Muscle layer of duodenum (tissue), 2 donors: ENCODE results near the gene ACADVL.

ENCODE experiments used
- H3K27ac ChIP-seq: one replicate; pipeline ENCODE4 v1.7.0; 2013; ENCODE audit warnings: mild to moderate bottlenecking, low read length
- H3K27me3 ChIP-seq: one replicate; pipeline ENCODE4 v1.7.0; 2013; ENCODE audit warnings: low read depth, mild to moderate bottlenecking, control low read depth, low read length
- H3K36me3 ChIP-seq, 2 donors: one replicate each; pipeline ENCODE4 v1.7.0; 2013; ENCODE audit warnings: low read length in 2 of 2, control low read depth in 1 of 2, mild to moderate bottlenecking in 1 of 2; ENCODE audit not compliant: insufficient read depth in 2 of 2, control insufficient read depth in 1 of 2
- H3K4me1 ChIP-seq, 2 donors: one replicate each; pipeline ENCODE4 v1.7.0; 2013; ENCODE audit warnings: low read length in 2 of 2, mild to moderate bottlenecking in 2 of 2, control low read depth in 1 of 2, moderate library complexity in 1 of 2; ENCODE audit not compliant: insufficient read depth in 2 of 2, control insufficient read depth in 1 of 2
- H3K4me3 ChIP-seq, 2 donors: one replicate each; pipeline ENCODE4 v1.7.0; 2013; ENCODE audit warnings: low read length in 2 of 2, low read depth in 1 of 2, mild to moderate bottlenecking in 1 of 2
- H3K9me3 ChIP-seq, 2 donors: one replicate each; pipeline ENCODE4 v1.7.0; 2013; ENCODE audit warnings: low read length in 2 of 2, control low read depth in 1 of 2, mild to moderate bottlenecking in 1 of 2; ENCODE audit not compliant: control insufficient read depth in 1 of 2
- donor health status: healthy.

The ACADVL gene

DNA sequence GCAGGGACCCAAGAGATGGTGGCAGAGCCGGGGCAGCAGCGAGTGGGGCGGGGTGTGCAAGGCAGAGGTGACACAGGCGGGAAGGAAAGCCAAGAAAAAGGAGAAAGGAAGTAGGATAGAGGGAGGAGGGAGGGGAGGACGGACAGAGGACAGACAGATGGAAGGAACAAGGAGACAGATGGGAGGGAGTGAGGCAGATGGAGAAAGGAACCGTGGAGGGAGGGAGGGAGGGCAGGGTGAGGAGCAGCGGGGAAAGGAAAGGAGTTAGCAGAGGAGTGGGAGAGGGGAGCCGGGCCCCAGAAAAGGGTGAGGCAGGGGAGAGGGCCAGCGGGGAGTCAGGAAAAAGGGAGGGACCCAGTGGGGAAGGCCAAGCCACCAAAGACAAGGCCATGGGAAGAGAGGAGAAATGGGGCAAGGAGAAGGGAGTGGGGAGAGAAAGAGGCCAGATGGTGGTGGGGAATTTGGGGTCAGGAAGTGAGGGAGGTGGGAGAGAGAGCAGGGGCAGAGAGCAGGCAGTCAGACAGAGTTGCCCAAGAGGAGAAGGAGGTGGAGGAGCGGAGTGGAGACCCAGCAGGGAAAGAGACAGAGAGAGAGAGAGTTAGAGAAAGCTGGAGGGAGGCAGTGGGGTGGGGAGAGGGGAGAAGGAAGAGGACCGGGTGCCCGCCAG lies 27.3 kb upstream of the ACADVL start:
- peaks cover 21 to 63% of the 10 kb centered on the region in 2 donors for H3K36me3 ChIP-seq
- no peaks in the 10 kb centered on the region for H3K9me3 ChIP-seq
- H3K4me1 ChIP-seq: no peaks in the 10 kb centered on the region
- H3K27ac ChIP-seq: no peak overlapping the region
- H3K4me3 ChIP-seq: no peak overlapping the region
- H3K27me3 ChIP-seq: no peaks in the 10 kb centered on the region

DNA sequence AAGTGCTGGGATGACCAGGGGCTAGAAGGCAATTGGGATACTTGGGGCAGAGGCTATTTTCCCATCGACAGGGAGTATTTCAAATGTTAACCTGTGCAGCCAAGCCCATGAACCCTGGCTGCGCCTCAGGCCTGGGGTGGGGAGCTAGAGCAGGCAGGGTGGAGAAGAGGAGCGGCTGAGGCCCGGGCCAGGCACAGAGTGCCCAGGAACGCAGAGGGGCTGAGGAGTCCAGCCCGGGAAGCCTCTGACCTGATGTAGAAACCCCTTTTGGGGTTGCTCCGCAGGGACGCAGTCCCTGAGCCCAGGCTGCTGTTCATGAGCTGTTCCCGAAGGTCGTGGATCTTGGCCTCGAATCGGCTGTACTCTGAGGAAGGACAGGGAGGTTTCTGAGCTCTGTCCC lies 23.8 kb upstream of the ACADVL start:
- Histone ChIP-seq H3K27me3 (no peaks in the 10 kb centered on the region), H3K9me3 (no peaks in the 10 kb centered on the region), H3K4me3 (no peak overlapping the region), H3K4me1 (no peaks in the 10 kb centered on the region), H3K36me3 (peaks cover 25 to 56% of the 10 kb centered on the region in 2 donors), H3K27ac (no peak overlapping the region)

DNA sequence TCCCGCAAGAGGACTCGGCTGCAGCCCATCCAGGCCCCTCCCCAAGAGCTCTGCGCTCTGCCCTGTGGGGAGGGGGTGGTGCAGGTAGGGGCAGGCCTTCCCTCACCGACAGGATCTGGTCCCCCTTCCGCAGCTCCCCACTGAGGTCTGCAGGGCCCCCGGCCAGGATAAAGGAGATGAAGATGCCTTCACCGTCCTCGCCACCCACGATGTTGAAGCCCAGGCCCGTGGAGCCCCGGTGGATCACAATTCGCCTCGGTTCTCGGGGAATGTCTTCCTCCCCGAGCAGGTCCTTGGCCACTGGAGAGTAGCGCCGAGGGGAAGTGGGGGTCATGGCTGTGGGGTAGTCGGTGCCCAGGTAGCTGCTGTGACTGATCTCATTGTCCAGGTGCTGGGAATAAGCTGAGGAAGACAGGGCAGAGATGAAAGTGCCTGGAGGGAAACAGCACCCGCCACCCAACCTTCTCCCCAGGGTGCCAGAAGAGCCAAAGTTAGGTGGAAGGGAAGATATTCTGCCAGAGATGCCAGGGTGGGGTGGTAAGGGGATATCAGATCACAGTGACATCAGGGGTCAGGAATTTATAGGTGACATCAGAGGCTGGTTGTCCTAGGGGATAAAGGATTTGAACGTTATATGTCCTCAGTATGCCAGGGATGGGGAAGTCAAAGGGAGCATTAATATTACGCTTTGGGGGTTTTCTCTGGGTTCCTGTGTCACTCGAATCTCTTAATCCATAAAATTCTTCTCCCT lies 22.9 kb upstream of the ACADVL start:
- no peak overlapping the region for H3K4me3 ChIP-seq
- H3K4me1 ChIP-seq: no peaks in the 10 kb centered on the region
- no peak overlapping the region for H3K27ac ChIP-seq
- no peaks in the 10 kb centered on the region for H3K9me3 ChIP-seq
- H3K36me3 ChIP-seq: peaks cover 22 to 55% of the 10 kb centered on the region in 2 donors
- no peaks in the 10 kb centered on the region for H3K27me3 ChIP-seq

GRCh38 chr17:7203391-7203790 lies 16.3 kb upstream of the ACADVL start:
- H3K4me3 ChIP-seq: no peak overlapping the region
- no peaks in the 10 kb centered on the region for H3K9me3 ChIP-seq
- no peak overlapping the region for H3K27ac ChIP-seq
- H3K36me3 ChIP-seq: peaks cover 14 to 30% of the 10 kb centered on the region in 2 donors
- H3K4me1 ChIP-seq: peaks cover 0 to 4% of the 10 kb centered on the region in 2 donors
- no peaks in the 10 kb centered on the region for H3K27me3 ChIP-seq

DNA sequence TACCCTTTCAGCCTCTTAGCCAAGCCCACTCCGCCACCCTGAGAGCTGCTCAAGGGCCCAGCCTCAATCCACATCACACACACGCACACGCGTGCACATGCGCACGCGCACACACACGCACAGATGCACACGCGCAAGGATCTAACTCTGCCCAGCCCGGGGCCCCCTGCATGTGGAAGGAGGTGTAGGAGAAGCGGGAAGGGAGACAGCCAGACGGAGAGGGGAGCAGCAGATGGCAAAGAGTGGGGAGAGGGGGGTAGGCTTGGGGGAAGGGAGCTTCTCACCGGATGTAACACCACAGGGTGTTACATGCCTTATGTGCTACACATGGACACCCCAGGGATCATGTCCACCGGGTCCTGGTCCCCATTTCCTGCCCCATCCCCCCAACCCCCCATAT lies 15.4 kb upstream of the ACADVL start:
- H3K36me3 ChIP-seq: peaks cover 14 to 27% of the 10 kb centered on the region in 2 donors
- no peak overlapping the region for H3K27ac ChIP-seq

DNA sequence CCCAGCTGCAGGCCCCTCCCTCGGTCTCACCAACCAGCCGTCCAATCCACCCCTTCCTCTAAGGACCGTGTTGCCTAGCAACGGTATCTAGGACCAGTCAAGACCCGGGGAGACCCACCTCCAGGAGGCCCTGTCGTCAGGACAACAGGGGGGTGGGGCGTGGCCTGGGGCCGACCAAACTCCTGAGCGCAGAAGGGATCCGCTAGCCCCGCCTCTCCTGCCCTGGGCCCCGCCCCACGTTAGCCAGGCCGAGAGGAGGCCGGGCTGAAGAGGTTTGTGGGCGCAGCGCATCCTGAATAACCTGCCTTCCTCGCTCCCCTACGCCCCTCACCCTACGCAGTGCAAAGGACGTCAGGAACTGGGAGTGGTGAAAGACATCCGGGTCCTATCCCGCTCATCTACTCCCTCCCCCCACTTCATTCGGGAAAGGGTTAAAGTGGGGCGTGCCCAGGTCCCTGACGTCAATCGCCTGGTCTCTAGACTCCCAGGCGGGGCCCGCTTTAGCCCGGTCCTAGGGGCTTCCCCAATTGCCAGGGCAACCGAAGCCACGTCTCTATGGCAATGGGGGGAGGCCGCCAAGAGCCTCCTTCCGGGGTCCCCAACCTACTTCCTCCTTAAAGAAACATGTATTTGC lies 14.8 kb upstream of the ACADVL start:
- H3K4me3 ChIP-seq: peak overlapping the region; percentile 55 to 69
- H3K9me3 ChIP-seq: no peaks in the 10 kb centered on the region
- no peaks in the 10 kb centered on the region for H3K27me3 ChIP-seq
- peaks cover 14 to 27% of the 10 kb centered on the region in 2 donors for H3K36me3 ChIP-seq
- H3K4me1 ChIP-seq: peaks cover 0 to 4% of the 10 kb centered on the region in 2 donors
- H3K27ac ChIP-seq: peak overlapping the region; percentile 51

More for the DNA sequence above, 15.4 kb upstream of the ACADVL start:
- Histone ChIP-seq H3K9me3 (no peaks in the 10 kb centered on the region), H3K4me3 (peak overlapping the region; percentile 55 to 69), H3K27me3 (no peaks in the 10 kb centered on the region), H3K4me1 (peaks cover 0 to 4% of the 10 kb centered on the region in 2 donors)

DNA sequence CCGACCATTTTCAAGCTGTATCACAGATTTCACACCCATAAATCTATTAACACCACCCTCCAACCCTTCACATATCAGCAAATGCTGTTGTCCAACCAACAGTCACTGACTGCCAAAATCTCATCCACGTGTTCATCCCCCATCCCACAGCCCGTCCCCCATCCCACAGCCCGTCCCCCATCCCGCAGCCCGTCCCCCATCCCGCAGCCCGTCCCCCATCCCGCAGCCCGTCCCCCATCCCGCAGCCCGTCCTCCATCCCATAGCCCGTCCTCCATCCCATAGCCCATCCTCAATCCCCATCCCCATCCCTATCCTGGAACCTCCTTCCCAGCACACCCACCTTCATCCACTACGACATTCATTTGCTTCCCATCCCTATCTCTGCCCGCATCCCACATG lies 14.2 kb upstream of the ACADVL start:
- Histone ChIP-seq H3K36me3 (peaks cover 14 to 27% of the 10 kb centered on the region in 2 donors), H3K27ac (peak overlapping the region; percentile 51), H3K9me3 (no peaks in the 10 kb centered on the region), H3K27me3 (no peaks in the 10 kb centered on the region), H3K4me3 (peak overlapping the region; percentile 55 to 69), H3K4me1 (peaks cover 0 to 4% of the 10 kb centered on the region in 2 donors)

- Histone ChIP-seq H3K36me3 (peaks cover 14% of the 10 kb centered on the region in 2 donors), H3K4me1 (peaks cover 0 to 4% of the 10 kb centered on the region in 2 donors), H3K9me3 (no peaks in the 10 kb centered on the region), H3K27me3 (no peaks in the 10 kb centered on the region), H3K4me3 (no peak overlapping the region), H3K27ac (peak overlapping the region; percentile 27)
These were observed 12.4 kb upstream of the ACADVL start for GRCh38 chr17:7207120-7208001.

- Histone ChIP-seq H3K27ac (no peak overlapping the region), H3K36me3 (peaks cover 7% of the 10 kb centered on the region in 2 donors), H3K27me3 (no peaks in the 10 kb centered on the region), H3K4me3 (no peak overlapping the region), H3K9me3 (no peaks in the 10 kb centered on the region), H3K4me1 (peaks cover 0 to 4% of the 10 kb centered on the region in 2 donors)
These were observed 11.6 kb upstream of the ACADVL start for GRCh38 chr17:7208027-7208571.

GRCh38 chr17:7208754-7209460 lies 10.8 kb upstream of the ACADVL start:
- H3K27me3 ChIP-seq: no peaks in the 10 kb centered on the region
- H3K4me3 ChIP-seq: no peak overlapping the region
- no peaks in the 10 kb centered on the region for H3K36me3 ChIP-seq
- H3K27ac ChIP-seq: no peak overlapping the region
- H3K4me1 ChIP-seq: peaks cover 3 to 4% of the 10 kb centered on the region in 2 donors
- H3K9me3 ChIP-seq: no peaks in the 10 kb centered on the region
